NB4 (cell line): ENCODE measurements around the gene SLC4A3.

Experiments
- CTCF ChIP-seq: IDR thresholded peaks from one replicate; pipeline ENCODE4 v1.5.1; 2012; ENCODE audit warnings: low read depth, low read length
- MAX ChIP-seq: IDR thresholded peaks from 2 replicates; pipeline ENCODE4 v1.6.1; 2011; ENCODE audit warnings: low read depth, low read length
- MYC ChIP-seq: IDR thresholded peaks from 2 replicates; pipeline ENCODE4 v1.6.1; 2011; ENCODE audit warnings: low read depth, low read length
- POLR2A ChIP-seq: IDR thresholded peaks from 2 replicates; pipeline ENCODE4 v1.6.1; 2011; ENCODE audit warnings: mild to moderate bottlenecking; ENCODE audit not compliant: insufficient read length; ENCODE audit errors: extremely low read depth

GRCh38 chr2:219628235-219628985 lies 980 bp downstream of the SLC4A3 start:
- TF ChIP-seq POLR2A (no peak), MAX (no peak), CTCF (no peak), MYC (no peak)
